Measurements from ENCODE around the gene NEK2. TPM values are rescaled to one million over a fixed set of nuclear protein-coding genes. Genes with fewer than 3 reads are reported as not detected.

Gene NEK2
- total and polyA plus RNA-seq, 4 donors = 0.61 to 5.9 (median 0.83) TPM

DNA sequence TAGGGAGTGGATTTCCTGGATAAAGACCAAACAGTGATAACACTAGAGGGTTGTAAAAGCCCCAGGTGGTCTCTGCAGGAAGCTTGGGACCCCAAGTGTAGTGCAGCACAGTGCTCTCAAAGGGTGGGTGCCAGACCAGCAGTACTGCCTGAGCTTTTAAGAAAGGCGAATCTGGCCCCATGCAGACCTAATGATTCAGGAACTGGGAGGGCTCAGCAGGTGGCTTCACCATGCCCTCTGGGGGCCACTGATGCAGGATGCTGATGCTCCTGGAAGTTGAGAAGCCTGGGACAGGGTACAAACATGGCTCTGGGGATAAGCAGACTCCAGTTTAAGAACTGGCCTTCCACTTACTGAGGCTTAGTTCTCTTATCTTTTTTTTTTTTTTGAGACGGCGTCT, 29.1 kb upstream of the NEK2 start:
- Histone ChIP-seq H3K9ac (ENCODE audit: insufficient read depth in 1 of 2, low read length in 2 of 2) (no peak overlapping the region), H3K4me1 (ENCODE audit: control insufficient read depth in 5 of 5, insufficient read depth in 5 of 5, low read length in 5 of 5) (no peaks in the 10 kb centered on the region), H3K9me3 (ENCODE audit: control insufficient read depth in 4 of 4, insufficient read depth in 3 of 4, low read length in 3 of 4) (peaks cover 0 to 3% (median 0%) of the 10 kb centered on the region in 4 donors), H3K36me3 (ENCODE audit: control insufficient read depth in 4 of 4, insufficient read depth in 4 of 4, low read length in 4 of 4) (no peaks in the 10 kb centered on the region), H3K27me3 (ENCODE audit: control insufficient read depth in 3 of 3, insufficient read depth in 3 of 3, low read length in 2 of 3) (peaks cover 0 to 18% (median 0%) of the 10 kb centered on the region in 3 donors), H3K27ac (ENCODE audit: low read depth in 1 of 2, low read length in 1 of 2) (no peak overlapping the region), H3K4me3 (no peak overlapping the region)
- 94 to 100% methylated on average over 3 of the region's 3 CpGs for WGBS, 2 donors
- TF ChIP-seq, protein P1, sequence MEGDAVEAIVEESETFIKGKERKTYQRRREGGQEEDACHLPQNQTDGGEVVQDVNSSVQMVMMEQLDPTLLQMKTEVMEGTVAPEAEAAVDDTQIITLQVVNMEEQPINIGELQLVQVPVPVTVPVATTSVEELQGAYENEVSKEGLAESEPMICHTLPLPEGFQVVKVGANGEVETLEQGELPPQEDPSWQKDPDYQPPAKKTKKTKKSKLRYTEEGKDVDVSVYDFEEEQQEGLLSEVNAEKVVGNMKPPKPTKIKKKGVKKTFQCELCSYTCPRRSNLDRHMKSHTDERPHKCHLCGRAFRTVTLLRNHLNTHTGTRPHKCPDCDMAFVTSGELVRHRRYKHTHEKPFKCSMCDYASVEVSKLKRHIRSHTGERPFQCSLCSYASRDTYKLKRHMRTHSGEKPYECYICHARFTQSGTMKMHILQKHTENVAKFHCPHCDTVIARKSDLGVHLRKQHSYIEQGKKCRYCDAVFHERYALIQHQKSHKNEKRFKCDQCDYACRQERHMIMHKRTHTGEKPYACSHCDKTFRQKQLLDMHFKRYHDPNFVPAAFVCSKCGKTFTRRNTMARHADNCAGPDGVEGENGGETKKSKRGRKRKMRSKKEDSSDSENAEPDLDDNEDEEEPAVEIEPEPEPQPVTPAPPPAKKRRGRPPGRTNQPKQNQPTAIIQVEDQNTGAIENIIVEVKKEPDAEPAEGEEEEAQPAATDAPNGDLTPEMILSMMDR (IDR thresholded peaks at IDR 0.05; ENCODE audit: control extremely low read depth, extremely low read depth) = no peak
- ATAC-seq (ENCODE audit: insufficient read depth, low FRiP score) (no peak), DNase-seq (no peak)

DNA sequence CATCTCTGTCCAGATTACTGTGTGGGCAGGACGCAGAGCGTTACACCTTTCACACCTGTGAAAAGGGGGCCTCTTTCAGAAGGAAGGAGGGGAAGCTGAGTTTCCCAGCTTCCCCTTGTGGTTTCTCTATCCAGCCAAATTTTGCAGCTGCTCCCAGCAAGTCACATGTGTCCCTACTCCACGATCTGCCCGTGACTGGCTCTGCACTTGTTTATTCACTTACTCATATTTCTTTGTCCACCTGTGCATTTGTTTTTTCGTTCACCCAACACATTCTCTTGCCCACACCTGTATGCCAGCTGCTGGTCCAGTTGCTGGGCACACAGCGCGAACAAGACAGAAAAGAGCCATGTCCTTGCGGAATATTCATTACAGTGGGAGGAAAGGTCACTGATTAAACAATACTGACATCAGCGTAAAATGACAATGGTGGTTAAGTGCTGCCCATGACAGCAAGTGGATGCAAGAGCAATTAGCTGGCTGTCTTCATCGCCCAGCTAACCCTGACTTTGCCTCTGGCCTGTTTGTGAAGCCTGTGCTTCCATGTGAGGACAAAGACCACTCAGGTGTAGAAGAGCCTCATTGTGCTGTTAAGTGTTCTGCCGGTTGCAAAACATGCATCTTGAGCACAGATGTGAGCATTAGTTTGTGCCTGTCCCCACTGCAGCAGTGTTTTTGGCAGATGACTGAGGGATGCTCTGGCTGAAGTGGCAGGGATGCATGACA, 28.6 kb upstream of the NEK2 start:
- H3K4me3 ChIP-seq = no peak overlapping the region
- TF ChIP-seq, protein P1 (IDR thresholded peaks at IDR 0.05; ENCODE audit: control extremely low read depth, extremely low read depth) = no peak
- H3K9ac ChIP-seq (ENCODE audit: insufficient read depth in 1 of 2, low read length in 2 of 2) = no peak overlapping the region
- peaks cover 0 to 3% (median 0%) of the 10 kb centered on the region in 4 donors for H3K9me3 ChIP-seq (ENCODE audit: control insufficient read depth in 4 of 4, insufficient read depth in 3 of 4, low read length in 3 of 4)
- WGBS, 2 donors = 73 to 77% methylated on average over 11 of the region's 11 CpGs
- H3K36me3 ChIP-seq (ENCODE audit: control insufficient read depth in 4 of 4, insufficient read depth in 4 of 4, low read length in 4 of 4) = no peaks in the 10 kb centered on the region
- peaks cover 0 to 1% (median 0%) of the 10 kb centered on the region in 5 donors for H3K4me1 ChIP-seq (ENCODE audit: control insufficient read depth in 5 of 5, insufficient read depth in 5 of 5, low read length in 5 of 5)
- DNase-seq = no peak
- H3K27ac ChIP-seq (ENCODE audit: low read depth in 1 of 2, low read length in 1 of 2) = no peak overlapping the region
- ATAC-seq (ENCODE audit: insufficient read depth, low FRiP score) = no peak
- H3K27me3 ChIP-seq (ENCODE audit: control insufficient read depth in 3 of 3, insufficient read depth in 3 of 3, low read length in 2 of 3) = peaks cover 0 to 24% (median 0%) of the 10 kb centered on the region in 3 donors

DNA sequence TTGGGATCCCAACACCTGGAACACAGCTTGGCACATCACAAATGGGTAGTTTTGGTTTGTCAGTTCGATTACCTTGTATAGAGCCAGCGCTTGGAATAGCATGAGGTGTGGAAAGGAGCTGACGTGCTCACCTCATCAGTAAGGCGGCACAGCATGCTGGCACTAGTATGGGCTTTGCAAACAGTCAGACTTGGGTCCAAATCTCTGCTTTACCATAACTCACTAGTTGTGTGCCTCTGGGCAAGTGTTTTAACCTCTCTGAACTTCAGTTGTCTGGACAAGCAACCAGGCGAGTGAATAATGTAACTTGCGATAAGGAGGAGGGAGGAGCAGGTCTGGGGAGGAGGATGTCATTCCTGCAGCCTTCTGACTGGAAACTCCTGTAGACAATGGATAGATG, 26.3 kb upstream of the NEK2 start:
- Histone ChIP-seq H3K9me3 (ENCODE audit: control insufficient read depth in 4 of 4, insufficient read depth in 3 of 4, low read length in 3 of 4) (peaks cover 0 to 3% (median 0%) of the 10 kb centered on the region in 4 donors), H3K27me3 (ENCODE audit: control insufficient read depth in 3 of 3, insufficient read depth in 3 of 3, low read length in 2 of 3) (peaks cover 0 to 25% (median 0%) of the 10 kb centered on the region in 3 donors), H3K4me3 (no peak overlapping the region), H3K36me3 (ENCODE audit: control insufficient read depth in 4 of 4, insufficient read depth in 4 of 4, low read length in 4 of 4) (no peaks in the 10 kb centered on the region), H3K27ac (ENCODE audit: low read depth in 1 of 2, low read length in 1 of 2) (no peak overlapping the region), H3K9ac (ENCODE audit: insufficient read depth in 1 of 2, low read length in 2 of 2) (no peak overlapping the region), H3K4me1 (ENCODE audit: control insufficient read depth in 5 of 5, insufficient read depth in 5 of 5, low read length in 5 of 5) (peaks cover 0 to 6% (median 0%) of the 10 kb centered on the region in 5 donors)
- no peak for DNase-seq
- TF ChIP-seq, protein P1 (IDR thresholded peaks at IDR 0.05; ENCODE audit: control extremely low read depth, extremely low read depth) = no peak
- ATAC-seq (ENCODE audit: insufficient read depth, low FRiP score) = no peak
- WGBS, 2 donors = 86 to 94% methylated on average over 6 of the region's 6 CpGs
